ENCODE results near the gene KCNT2.

- TF ChIP-seq, protein P1, sequence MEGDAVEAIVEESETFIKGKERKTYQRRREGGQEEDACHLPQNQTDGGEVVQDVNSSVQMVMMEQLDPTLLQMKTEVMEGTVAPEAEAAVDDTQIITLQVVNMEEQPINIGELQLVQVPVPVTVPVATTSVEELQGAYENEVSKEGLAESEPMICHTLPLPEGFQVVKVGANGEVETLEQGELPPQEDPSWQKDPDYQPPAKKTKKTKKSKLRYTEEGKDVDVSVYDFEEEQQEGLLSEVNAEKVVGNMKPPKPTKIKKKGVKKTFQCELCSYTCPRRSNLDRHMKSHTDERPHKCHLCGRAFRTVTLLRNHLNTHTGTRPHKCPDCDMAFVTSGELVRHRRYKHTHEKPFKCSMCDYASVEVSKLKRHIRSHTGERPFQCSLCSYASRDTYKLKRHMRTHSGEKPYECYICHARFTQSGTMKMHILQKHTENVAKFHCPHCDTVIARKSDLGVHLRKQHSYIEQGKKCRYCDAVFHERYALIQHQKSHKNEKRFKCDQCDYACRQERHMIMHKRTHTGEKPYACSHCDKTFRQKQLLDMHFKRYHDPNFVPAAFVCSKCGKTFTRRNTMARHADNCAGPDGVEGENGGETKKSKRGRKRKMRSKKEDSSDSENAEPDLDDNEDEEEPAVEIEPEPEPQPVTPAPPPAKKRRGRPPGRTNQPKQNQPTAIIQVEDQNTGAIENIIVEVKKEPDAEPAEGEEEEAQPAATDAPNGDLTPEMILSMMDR (IDR thresholded peaks at IDR 0.05; ENCODE audit: poor library complexity), result no peak
- no peak for TF ChIP-seq EZH2phosphoT487 (IDR thresholded peaks at IDR 0.05; ENCODE audit: low read depth, severe bottlenecking, unreplicated experiment)
These were observed 43.5 kb upstream of the KCNT2 start, which contains the start of gene CFH for GRCh38 chr1:196651637-196652215.
